ENCODE data around the gene FOXD1. TPM values are rescaled to one million over a fixed set of nuclear protein-coding genes. Genes with fewer than 3 reads are reported as not detected.
A peak's percentile ranks its signal among the peaks of the same experiment; 100 is the strongest.

FOXD1 gene
- polyA plus RNA-seq, 1 donor (not counting 4 experiments of a cell fraction or from before 2014, with no cell fraction given) = 7.0 TPM

- dilution Hi-C loops (cut with MboI; ENCODE audit: extremely low pct_ligation_motif_present, low sequenced_read_pairs) = no loop called here
- Histone ChIP-seq H3K27ac (ENCODE audit: control insufficient read depth, insufficient read depth, low read length) (no peak overlapping the region), H3K36me3 (ENCODE audit: control insufficient read depth in 2 of 2, extremely low read depth in 1 of 2, insufficient read depth in 2 of 2, low read length in 2 of 2) (no peaks in the 10 kb centered on the region)
These were observed 5.9 kb upstream of the FOXD1 start for GRCh38 chr5:73454379-73455036.

GRCh38 chr5:73452215-73452614 lies 3.6 kb upstream of the FOXD1 start:
- dilution Hi-C loops (cut with MboI; ENCODE audit: extremely low pct_ligation_motif_present, low sequenced_read_pairs) = no loop called here
- H2AFZ ChIP-seq (ENCODE audit: control insufficient read depth, low read length) = no peak overlapping the region
- H3K9ac ChIP-seq (ENCODE audit: control insufficient read depth, extremely low read depth, insufficient read depth, low read length) = no peak overlapping the region
- H3K4me1 ChIP-seq (ENCODE audit: control insufficient read depth, extremely low read depth, insufficient read depth, low read length) = peaks cover 11% of the 10 kb centered on the region
- no peaks in the 10 kb centered on the region for H3K9me3 ChIP-seq (ENCODE audit: control insufficient read depth, low read depth, low read length)
- no peaks in the 10 kb centered on the region for H3K9me1 ChIP-seq (ENCODE audit: control insufficient read depth, extremely low read depth, insufficient read depth, low read length)
- H3K27ac ChIP-seq (ENCODE audit: control insufficient read depth, insufficient read depth, low read length) = no peak overlapping the region
- TF ChIP-seq EZH2 (IDR thresholded peaks at IDR 0.05; ENCODE audit: low read length) (no peak), CTCF (optimal IDR thresholded peaks at IDR 0.05 in 1 of 3, IDR thresholded peaks at IDR 0.05 in 1 of 3, conservative IDR thresholded peaks at IDR 0.05 in 1 of 3; ENCODE audit: extremely low read depth in 1 of 3, insufficient read depth in 2 of 3, low read length in 3 of 3) (no peak)
- H3K79me2 ChIP-seq (ENCODE audit: control insufficient read depth, insufficient read depth, low read length) = peaks cover 6% of the 10 kb centered on the region
- DNase-seq (ENCODE audit: low read depth, low spot score) = no peak
- no peak for FAIRE-seq
- no peaks in the 10 kb centered on the region for H4K20me1 ChIP-seq (ENCODE audit: control insufficient read depth, extremely low read depth, insufficient read depth, low read length)
- peaks cover 36% of the 10 kb centered on the region for H3K27me3 ChIP-seq (ENCODE audit: control insufficient read depth, extremely low read depth, insufficient read depth, low read length)
- H3K4me2 ChIP-seq (ENCODE audit: control insufficient read depth, extremely low read depth, insufficient read depth, low read depth, low read length) = no peak overlapping the region
- no peak overlapping the region for H3K4me3 ChIP-seq (ENCODE audit: control insufficient read depth in 2 of 3, extremely low read depth in 1 of 3, insufficient read depth in 2 of 3, low read depth in 1 of 3, low read length in 3 of 3)
- H3K36me3 ChIP-seq (ENCODE audit: control insufficient read depth in 2 of 2, extremely low read depth in 1 of 2, insufficient read depth in 2 of 2, low read length in 2 of 2) = no peaks in the 10 kb centered on the region

More at GRCh38 chr5:73454379-73455036, 5.9 kb upstream of the FOXD1 start:
- no peaks in the 10 kb centered on the region for H4K20me1 ChIP-seq (ENCODE audit: control insufficient read depth, extremely low read depth, insufficient read depth, low read length)
- H3K9me3 ChIP-seq (ENCODE audit: control insufficient read depth, low read depth, low read length) = no peaks in the 10 kb centered on the region
- H3K9ac ChIP-seq (ENCODE audit: control insufficient read depth, extremely low read depth, insufficient read depth, low read length) = no peak overlapping the region
- H3K79me2 ChIP-seq (ENCODE audit: control insufficient read depth, insufficient read depth, low read length) = no peaks in the 10 kb centered on the region
- peak; percentile 97 for FAIRE-seq
- TF ChIP-seq CTCF (optimal IDR thresholded peaks at IDR 0.05 in 1 of 3, IDR thresholded peaks at IDR 0.05 in 1 of 3, conservative IDR thresholded peaks at IDR 0.05 in 1 of 3; ENCODE audit: extremely low read depth in 1 of 3, insufficient read depth in 2 of 3, low read length in 3 of 3) = peak; percentile 79 to 87 (median 85)
- TF ChIP-seq EZH2 (IDR thresholded peaks at IDR 0.05; ENCODE audit: low read length) = no peak
- H3K27me3 ChIP-seq (ENCODE audit: control insufficient read depth, extremely low read depth, insufficient read depth, low read length) = peaks cover 32% of the 10 kb centered on the region
- no peaks in the 10 kb centered on the region for H3K9me1 ChIP-seq (ENCODE audit: control insufficient read depth, extremely low read depth, insufficient read depth, low read length)
- no peak overlapping the region for H2AFZ ChIP-seq (ENCODE audit: control insufficient read depth, low read length)
- H3K4me2 ChIP-seq (ENCODE audit: control insufficient read depth, extremely low read depth, insufficient read depth, low read depth, low read length) = no peak overlapping the region
- H3K4me1 ChIP-seq (ENCODE audit: control insufficient read depth, extremely low read depth, insufficient read depth, low read length) = peaks cover 5% of the 10 kb centered on the region
- no peak overlapping the region for H3K4me3 ChIP-seq (ENCODE audit: control insufficient read depth in 2 of 3, extremely low read depth in 1 of 3, insufficient read depth in 2 of 3, low read depth in 1 of 3, low read length in 3 of 3)
- DNase-seq (ENCODE audit: low read depth, low spot score) = peak; percentile 59

All from keratinocyte (primary cell).